NCI-H146 (cell line): ENCODE data around the gene PLA2G4A.
"Not testable (repeated sequence)": the region's sequence is repeated elsewhere in the genome, so short reads cannot be mapped to it uniquely, and the experiment has no call there.

Experiments used
- DNase-seq: peaks from one replicate; lab custom pipeline; 2025; lab: John Stamatoyannopoulos, UW

The PLA2G4A gene

GRCh38 chr1:186875896-186876835 lies 47.4 kb downstream of the PLA2G4A start:
- no peak for DNase-seq

- DNase-seq = no peak
Observed at GRCh38 chr1:186878356-186878755, 49.6 kb downstream of the PLA2G4A start.

- no peak for DNase-seq
Observed at GRCh38 chr1:186880982-186881381, 52.2 kb downstream of the PLA2G4A start.

GRCh38 chr1:186882372-186883134 lies 53.8 kb downstream of the PLA2G4A start:
- no peak for DNase-seq

GRCh38 chr1:186884251-186884650 lies 55.5 kb downstream of the PLA2G4A start:
- DNase-seq = no peak

GRCh38 chr1:186887203-186887602 lies 58.5 kb downstream of the PLA2G4A start:
- no peak for DNase-seq

GRCh38 chr1:186888367-186888766 lies 59.6 kb downstream of the PLA2G4A start:
- no peak for DNase-seq

- DNase-seq = no peak
Observed at GRCh38 chr1:186892936-186893335, 64.2 kb downstream of the PLA2G4A start.

GRCh38 chr1:186894415-186894814 lies 65.7 kb downstream of the PLA2G4A start:
- no peak for DNase-seq

GRCh38 chr1:186896211-186896610 lies 67.5 kb downstream of the PLA2G4A start:
- no peak for DNase-seq

- no peak for DNase-seq
Observed at GRCh38 chr1:186897008-186897407, 68.3 kb downstream of the PLA2G4A start.

GRCh38 chr1:186899577-186899976 lies 70.8 kb downstream of the PLA2G4A start:
- no peak for DNase-seq

GRCh38 chr1:186899977-186900376 lies 71.2 kb downstream of the PLA2G4A start:
- DNase-seq = no peak

GRCh38 chr1:186900539-186901237 lies 71.9 kb downstream of the PLA2G4A start:
- DNase-seq = no peak

- no peak for DNase-seq
Observed at GRCh38 chr1:186901631-186902030, 72.9 kb downstream of the PLA2G4A start.

- no peak for DNase-seq
Observed at GRCh38 chr1:186903374-186904136, 74.8 kb downstream of the PLA2G4A start.

GRCh38 chr1:186904361-186904760 lies 75.6 kb downstream of the PLA2G4A start:
- no peak for DNase-seq

GRCh38 chr1:186905561-186905960 lies 76.8 kb downstream of the PLA2G4A start:
- no peak for DNase-seq

GRCh38 chr1:186915555-186915954 lies 86.8 kb downstream of the PLA2G4A start:
- no peak for DNase-seq

- DNase-seq = peak; percentile 8
Observed at GRCh38 chr1:186917106-186917786, 88.5 kb downstream of the PLA2G4A start.

GRCh38 chr1:186921386-186921785 lies 92.6 kb downstream of the PLA2G4A start:
- not testable (repeated sequence) for DNase-seq
